ENCODE data around the gene TRIM62.

- TF ChIP-seq, protein P1, sequence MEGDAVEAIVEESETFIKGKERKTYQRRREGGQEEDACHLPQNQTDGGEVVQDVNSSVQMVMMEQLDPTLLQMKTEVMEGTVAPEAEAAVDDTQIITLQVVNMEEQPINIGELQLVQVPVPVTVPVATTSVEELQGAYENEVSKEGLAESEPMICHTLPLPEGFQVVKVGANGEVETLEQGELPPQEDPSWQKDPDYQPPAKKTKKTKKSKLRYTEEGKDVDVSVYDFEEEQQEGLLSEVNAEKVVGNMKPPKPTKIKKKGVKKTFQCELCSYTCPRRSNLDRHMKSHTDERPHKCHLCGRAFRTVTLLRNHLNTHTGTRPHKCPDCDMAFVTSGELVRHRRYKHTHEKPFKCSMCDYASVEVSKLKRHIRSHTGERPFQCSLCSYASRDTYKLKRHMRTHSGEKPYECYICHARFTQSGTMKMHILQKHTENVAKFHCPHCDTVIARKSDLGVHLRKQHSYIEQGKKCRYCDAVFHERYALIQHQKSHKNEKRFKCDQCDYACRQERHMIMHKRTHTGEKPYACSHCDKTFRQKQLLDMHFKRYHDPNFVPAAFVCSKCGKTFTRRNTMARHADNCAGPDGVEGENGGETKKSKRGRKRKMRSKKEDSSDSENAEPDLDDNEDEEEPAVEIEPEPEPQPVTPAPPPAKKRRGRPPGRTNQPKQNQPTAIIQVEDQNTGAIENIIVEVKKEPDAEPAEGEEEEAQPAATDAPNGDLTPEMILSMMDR (IDR thresholded peaks at IDR 0.05) = no peak
- no peak for TF ChIP-seq POLR2A (IDR thresholded peaks at IDR 0.05)
Measured at GRCh38 chr1:33123266-33123665, 58.6 kb downstream of the TRIM62 start.
